T-helper 2 cell treated with Interferon-gamma antibody and Interleukin-4, amounts not matched to agents 100 ng/mL and 5 ng/mL, for 36 hours (primary cell): ENCODE results near the gene EP400. TPM values are rescaled to one million over a fixed set of nuclear protein-coding genes. Genes with fewer than 3 reads are reported as not detected.
"Not testable (repeated sequence)": the region's sequence is repeated elsewhere in the genome, so short reads cannot be mapped to it uniquely, and the experiment has no call there.

Experiments
- intact Hi-C: fragments of 100-400 bp; cut with micrococcal nuclease; formaldehyde crosslinking; loops from one replicate; pipeline ENCODE4 v1.15.1; 2023
- total RNA-seq: library from RNA; stranded (reverse); gene quantifications from 2 replicates; pipeline ENCODE4 v1.2.3, GENCODE V29; 2022

The EP400 gene
- total RNA-seq, 1 donor from 2014 or later: 56.4 TPM

DNA sequence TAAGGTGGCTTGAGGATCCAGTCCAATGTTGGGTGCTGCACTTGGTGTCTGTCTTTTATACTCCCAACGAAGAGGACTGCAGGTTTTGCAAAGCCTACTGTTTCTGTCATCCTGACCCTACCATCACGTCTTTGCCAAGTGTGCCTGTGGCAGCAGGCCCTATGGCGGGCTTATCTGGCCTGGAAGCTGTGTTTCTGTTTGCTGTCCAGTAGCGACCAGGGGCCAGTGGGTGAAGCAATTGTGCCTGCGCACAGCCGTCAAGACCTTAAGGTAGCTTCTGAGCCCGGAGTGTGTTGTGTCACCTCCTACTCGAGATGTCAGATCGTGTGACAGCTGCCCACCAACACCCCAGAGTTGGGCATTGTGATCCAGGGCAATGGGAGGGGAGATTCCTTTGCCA, 131.7 kb downstream of the EP400 start:
- intact Hi-C loops: no loop called here

DNA sequence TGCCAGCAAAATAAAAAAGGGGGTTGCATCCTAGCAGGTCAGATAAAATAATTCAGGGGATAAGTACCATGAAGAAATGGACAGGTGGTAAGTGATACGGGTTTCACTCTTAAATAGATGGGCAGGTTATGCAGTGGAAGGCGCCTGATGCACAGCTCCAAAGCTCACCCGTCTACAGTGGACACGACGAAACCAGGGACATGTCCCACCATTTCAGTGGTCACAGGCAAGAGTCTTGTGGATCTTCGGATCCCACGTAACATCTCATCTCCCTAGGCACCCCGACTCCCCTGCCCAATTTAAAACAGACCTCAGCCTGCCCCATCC, 133.8 kb downstream of the EP400 start:
- intact Hi-C loops: no loop called here

DNA sequence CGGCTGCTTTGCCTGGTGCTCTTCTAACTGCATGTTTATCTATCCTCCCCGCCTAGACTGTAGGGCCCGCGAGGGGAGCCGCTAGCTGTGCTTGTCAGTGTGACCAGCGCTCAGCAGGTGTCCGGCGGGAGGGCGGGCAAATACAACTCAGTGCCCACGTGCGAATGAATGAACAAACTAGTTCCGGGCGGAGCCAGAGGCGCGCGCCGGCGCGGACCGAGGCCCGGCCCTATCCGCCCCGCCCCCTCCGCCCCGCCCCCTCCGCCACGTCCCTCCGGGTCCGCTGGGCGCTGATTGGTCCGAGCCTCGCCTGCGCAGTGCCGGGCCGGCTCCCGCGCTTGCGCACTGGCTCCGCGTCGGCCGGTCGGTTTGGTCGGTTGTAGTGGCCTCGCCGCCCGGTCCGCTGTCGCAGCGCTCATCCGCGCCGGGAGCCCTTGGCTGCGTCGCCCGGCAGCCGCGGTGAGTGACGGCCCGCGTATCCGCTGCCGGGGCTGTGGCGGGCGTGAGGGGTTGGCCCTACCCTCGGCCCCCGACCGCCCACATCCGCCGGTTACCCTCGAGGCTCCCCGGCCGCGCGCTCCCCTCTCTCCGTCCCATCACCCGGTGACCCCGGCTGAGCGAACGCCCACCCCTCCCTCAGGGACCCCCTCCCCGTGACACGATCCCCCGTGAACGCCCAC, 134.3 kb downstream of the EP400 start:
- intact Hi-C loops: loop anchor here (1.0 to 2.0 kb wide), 3 partner anchors 18 to 105 kb away; partner anchors contain the start of genes DDX51 and NOC4L

DNA sequence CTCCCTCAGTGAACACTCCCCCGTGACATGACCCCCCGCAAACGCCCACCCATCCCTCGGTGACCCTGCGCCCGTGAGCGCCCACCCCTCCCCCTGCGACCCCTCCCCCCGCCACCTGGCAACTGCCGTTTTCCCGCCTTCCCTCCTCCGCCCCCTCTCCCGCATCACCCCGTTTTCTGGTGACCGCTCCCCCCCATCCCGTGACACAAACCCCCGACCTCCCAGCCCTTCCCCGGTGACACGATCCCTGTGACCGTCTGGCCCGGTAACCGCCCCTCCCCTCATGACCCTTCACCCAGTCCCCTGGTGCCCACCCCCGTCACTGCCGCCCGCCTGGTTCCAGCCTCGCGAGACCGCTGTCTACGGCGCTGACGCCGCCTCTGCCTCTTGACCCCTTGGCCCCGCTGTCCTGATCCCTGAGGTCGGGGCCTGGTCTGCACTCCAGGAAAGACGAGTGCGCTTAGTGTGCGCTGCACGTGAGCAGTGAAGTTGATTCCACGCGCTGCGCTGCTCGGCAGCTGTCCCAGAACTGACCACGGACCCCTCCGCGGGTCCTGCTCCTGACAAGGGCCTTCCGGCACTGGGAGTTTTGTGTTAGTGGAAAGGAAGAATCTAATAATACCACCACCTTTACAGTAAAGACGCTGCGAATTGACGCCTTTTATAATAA, 135.0 kb downstream of the EP400 start:
- intact Hi-C loops: loop anchor here (1.0 to 2.0 kb wide), 3 partner anchors 18 to 104 kb away; partner anchors contain the start of genes DDX51 and NOC4L

DNA sequence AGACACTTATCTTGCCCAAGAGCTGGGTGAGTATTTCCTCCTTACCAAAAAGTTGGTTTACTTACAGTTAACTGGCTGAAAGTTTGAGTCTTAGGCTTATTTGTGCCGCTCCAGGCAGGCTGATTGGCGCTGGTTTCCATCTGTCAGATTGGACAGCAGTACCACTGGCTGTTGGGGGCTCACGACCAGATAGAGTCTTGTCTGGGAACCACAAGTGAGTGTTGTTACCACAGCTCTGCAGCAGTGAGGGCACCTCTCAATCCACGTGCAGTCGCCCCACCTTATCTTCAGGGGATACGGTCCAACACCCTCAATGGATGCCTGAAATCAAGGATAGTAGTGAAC, 135.5 kb downstream of the EP400 start:
- intact Hi-C loops: loop anchor here (2.0 kb wide), 1 partner anchor 104 kb away; no protein-coding TSS in a partner anchor

DNA sequence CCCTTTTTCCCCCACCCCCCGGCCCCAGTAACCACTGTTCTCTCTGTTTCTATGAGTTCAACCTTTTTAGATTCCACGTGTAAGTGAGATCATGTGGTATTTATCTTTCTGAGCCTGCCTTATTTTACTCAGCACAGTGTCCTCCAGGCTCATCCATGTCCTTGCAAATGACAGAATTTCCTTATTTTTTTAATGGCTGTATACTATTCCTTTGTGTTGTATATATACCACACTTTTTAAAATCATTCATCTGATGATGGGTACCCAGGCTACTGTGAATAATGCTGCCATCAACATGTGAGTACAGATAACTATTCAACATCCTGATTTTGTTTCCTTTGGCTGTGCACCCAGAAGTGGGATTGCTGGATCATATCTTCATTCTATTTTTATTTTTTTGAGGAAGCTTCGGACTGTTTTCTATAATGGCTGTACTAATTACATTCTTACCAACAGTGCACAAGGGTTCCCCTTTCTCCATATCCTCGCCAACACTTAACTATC, 139.7 kb downstream of the EP400 start:
- intact Hi-C loops: no loop called here

DNA sequence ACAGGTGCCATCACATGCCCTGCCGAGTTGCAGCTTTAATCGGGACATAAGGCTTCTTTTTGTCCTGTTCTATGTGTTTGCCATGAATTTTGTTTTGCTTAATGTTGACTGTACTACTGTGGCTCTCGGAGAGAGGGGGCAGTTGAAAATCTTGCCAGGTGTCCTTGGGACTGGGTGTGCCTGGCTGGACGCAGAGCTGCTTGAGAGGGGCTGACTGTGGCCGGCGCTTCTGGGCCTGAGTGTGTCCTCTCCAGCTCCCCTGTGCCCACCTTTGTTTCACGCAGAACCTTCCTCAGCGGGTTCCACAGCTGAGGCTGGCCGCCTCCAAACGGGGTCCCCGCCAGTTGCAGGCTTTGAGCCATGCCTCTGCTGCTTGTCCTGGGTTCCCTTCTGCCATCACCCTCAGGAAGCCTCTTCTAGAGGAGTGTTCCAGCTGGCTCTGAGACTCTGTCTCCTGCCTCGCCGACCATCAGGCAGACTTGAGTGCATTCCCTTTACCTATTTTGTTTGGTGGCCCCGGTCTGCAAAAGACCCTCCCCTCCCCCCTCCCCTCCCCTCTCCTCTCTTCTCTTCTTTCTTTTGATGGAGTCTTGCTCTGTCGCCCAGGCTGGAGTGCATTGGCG, 144.6 kb downstream of the EP400 start:
- intact Hi-C loops: no loop called here

DNA sequence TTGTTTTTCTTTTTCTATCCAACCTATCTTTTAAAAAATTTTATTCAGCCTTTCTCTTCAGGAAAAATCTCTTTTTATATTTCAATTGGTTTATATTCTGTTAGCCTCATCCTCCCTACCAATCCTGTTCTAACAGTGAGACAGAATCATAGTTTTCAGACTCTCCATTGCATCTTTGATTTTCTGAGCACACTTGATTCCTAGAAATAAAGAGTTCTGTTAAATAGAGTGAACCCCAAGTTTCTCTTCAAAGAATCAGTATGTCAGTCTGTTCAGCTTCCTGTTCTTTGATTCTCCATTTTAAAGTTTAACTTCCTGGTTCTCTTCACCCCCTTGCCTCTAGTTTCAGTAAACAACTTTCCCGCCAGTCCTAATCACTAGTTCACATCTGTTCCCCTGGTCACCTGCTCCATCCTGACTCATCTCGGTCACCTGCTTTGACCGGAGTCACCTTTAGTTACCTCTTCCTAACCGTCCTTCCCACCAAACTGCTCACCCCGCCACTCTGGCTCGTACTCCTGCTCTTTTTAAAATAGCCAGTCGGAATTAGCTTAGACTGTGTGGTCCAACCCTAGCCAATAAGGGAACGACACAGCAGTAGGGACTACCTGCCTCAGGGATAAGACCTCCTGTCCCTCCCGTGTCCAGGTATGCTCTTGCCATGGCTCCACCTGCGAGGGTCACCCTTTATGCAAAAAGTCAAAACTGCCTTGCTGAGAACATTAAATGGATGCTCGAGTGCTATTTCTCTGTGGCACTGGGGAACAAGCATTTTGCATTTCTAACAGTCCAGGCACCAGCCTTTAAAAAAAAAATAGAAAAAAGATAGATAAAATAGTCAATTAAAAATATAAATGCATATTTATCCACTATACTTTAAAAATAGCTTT, 146.0 kb downstream of the EP400 start:
- intact Hi-C loops: no loop called here

DNA sequence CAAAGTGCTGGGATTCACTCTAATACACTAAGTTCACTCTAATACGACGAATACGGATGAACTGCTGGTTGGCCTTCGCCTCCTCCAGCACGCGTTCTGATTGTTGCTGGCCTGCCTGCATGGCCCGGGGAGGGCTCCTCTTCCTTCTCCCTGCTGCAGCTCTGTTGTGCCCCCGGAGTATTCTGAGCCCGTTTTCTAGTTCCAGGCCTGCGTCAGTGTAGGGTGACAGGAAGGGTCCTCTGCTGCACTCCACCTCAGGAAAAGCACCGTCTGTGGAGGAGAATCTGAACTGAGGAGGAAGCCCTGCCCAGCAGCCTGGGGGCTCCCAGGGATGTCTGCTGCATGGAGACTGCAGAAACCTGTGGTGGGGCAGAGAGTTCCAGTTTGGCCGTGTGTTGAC, 150.0 kb downstream of the EP400 start:
- intact Hi-C loops: no loop called here

DNA sequence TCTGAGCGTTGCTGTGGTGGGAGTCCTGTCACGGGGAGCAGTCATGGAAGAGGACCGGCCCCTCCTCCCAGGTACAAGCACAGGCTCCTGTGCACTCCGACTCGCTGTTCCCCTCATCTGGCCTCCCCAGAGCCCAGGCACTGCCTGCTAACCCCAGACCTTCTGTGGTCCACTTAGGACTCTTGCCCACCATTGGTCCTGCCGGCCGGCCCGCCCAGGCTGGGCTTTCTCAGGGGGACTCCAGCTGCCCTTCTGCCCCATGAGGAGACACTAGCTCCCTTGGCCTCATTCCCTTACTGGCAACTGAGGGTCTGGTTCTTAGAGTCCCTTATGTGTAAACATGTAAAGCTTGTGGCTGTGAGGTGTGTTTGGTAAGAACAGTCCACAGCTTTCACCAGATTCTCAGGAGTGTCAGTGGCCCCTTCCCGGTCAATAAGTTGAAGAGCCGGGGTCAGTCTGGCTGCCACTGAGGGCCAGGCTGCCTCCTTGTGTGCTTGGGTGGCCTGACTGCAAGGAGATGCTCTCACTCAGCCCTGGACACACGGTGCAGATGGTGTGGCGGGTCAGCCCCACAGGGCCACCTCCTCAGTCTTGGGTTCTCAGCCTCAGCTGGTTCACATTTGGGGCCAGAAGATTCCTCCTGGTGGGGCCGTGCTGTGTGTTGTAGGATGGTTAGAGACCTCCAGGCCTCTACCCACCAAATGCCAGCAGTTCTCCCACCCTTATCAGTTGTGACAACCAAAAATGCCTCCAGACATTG, 150.7 kb downstream of the EP400 start:
- intact Hi-C loops: no loop called here

DNA sequence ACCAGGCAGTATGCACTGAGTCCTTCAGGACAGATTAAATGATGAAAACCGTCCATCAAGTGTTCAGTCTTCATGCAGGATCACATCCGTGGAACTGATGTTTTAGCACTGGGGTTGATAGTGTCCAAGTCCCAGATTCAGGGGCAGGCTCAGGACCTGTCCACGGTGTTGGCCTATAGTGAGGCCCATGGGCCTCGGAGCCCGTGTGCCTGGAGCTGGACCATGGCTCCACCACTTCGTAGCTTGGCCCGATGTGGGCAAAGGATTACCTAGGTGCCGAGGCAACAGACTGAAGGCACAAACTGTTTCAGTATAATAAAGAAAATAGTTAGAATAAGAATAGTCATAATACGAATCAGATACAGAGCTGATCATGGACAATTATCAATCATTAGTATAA, 152.6 kb downstream of the EP400 start:
- intact Hi-C loops: no loop called here

DNA sequence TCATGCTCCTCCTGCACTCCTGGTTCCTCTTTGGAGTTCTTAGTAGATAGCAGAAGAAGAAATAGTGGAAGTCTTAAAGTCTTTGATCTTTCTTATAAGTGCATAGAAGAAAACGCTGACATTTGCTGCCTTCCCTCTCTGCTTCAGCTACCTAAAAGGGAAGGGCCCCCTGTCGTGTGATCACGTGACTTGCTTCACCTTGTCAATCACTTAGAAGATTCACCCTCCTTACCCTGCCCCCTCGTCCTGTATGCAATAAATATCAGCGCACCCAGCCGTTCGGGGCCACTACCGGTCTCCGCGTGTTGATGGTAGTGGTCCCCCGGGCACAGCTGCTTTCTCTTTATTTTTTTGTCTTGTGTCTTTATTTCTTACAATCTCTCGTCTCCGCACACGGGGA, 153.3 kb downstream of the EP400 start:
- intact Hi-C loops: not testable (repeated sequence)

DNA sequence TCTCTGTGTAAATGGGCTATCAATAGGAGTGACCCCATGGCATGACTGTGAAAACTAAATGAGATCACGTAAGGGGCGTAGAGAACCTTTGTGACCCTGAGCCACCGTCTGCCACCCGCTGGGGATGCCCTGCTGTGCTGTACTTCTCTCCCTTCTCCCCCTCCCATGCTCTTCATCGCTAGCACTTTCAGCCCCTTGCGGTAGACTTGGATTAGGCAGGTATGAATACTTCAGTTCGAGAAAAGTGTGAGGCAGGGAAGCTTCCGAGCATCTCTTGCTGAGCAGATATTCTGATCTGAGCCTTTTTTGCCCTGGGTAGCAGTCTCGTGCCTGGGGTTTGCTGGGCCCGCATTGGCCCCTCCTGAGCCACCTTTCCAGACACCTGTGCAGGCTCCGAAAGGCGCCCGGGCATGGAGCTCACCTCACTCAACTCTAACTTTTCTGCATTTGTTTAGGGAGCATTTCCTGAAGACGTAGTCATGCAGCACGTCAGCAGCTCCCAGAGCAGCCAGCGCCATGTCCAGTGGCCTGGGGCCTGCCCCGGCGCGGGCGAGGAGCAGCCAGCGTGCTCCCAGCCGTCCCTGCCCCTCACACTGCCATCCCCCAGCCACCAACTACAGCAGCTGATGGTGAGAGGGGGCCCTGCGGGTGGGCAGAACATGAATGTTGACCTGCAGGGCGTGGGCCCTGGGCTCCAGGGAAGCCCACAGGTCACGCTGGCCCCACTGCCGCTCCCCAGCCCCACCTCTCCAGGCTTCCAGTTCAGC, 154.0 kb downstream of the EP400 start:
- intact Hi-C loops: no loop called here

DNA sequence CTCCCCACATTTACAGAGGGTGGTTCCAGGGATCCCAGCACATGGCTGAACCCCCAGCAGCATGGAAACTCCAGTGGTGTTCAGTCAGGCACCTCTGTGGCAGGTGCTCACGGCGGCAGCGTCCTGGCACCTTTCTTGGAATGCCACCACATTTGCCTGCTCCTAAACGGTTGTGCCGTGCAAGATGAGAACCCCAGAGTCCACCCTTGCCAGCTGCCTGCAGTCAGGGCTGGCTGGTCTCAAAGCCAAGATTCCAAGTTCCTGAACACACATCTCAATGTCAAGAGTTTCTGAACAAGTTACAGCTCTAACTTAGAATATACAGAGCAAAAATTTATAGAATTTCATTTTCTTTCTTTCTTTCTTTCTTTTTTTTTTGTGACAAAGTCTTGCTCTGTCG, 155.7 kb downstream of the EP400 start:
- intact Hi-C loops: no loop called here

DNA sequence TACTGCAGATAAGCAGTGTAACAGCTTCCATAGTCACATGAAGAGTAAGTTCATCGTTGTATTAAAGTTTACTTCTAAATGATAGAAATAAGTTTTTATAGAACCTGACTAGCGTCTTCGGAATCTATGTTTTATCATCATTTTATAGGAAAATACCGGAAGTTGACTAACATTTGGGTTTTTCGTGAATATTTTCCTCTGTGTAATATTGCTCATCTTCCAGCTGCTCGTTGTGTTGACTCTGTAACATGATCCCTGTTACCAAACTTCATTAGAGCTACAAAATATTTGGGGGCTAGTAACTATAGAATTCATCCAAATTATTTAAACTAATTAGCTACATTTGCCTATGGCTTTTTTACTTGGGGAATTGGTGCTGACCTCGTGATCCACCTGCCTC, 157.2 kb downstream of the EP400 start:
- intact Hi-C loops: no loop called here

DNA sequence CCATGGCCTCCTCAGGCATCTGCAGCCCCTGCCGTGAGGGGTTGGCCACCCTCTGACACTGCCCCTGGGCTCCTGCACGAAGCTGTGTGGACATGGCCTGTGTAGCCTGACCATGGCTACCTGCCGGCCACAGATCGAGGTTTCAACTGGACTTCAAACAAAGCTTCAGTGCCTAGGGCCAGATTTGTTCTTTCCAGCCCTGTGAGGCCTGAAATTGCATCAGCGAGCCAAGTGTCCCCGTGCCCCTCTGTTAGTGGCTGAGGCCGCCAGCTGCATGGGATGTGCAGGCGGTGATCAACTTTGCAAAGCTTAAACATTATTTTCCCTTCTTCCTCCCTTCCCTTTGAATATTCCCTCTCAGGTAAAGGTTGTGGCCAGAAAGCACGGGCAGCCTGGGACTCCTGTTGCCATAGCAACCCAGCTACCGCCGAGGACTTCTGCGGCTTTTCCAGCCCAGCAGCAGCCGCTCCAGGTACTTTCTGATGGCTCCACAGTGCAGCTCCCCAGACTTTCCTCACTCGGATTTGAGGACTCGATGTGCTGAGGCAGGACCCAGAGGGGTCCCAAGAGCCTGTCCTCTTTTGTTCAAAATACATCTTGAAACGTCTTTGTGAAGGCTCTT, 158.6 kb downstream of the EP400 start:
- intact Hi-C loops: no loop called here

DNA sequence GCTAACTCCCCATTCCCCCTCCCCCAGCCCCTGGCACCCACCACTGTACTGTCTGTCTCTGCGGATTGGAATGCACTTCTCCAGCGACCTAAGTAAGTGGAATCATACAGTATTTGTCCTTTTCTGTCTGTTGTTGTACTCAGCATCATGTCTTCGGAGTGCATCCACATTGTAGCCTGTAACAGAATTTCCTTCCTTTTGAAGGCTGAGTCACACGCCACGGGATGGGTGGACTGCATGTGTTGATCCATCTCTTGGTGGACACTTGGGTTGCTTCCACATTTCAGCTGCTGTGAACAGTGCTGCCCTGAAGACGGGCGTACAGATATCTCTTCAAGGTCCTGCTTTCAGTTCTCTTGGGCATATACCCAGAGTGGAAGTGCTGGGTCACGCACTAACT, 160.0 kb downstream of the EP400 start:
- intact Hi-C loops: no loop called here

DNA sequence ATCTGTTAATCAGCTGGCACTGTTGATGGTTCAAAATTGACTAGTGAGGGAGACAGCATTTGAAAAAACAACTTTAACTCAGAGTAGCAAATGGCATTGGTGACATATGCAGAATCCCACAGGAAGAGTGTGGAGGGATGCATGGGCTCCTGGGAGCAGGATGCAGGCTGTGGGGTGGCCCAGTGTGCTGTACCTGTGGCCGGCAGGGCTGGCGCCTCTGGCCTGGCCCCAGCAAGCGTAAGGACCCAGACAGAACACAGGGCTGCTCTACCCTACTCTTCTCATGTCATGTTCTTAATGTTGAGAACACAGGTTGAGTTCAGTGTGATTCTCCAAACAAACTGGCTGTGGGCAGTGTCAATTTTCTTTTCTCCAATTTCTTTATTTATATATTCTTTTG, 160.9 kb downstream of the EP400 start:
- intact Hi-C loops: no loop called here

DNA sequence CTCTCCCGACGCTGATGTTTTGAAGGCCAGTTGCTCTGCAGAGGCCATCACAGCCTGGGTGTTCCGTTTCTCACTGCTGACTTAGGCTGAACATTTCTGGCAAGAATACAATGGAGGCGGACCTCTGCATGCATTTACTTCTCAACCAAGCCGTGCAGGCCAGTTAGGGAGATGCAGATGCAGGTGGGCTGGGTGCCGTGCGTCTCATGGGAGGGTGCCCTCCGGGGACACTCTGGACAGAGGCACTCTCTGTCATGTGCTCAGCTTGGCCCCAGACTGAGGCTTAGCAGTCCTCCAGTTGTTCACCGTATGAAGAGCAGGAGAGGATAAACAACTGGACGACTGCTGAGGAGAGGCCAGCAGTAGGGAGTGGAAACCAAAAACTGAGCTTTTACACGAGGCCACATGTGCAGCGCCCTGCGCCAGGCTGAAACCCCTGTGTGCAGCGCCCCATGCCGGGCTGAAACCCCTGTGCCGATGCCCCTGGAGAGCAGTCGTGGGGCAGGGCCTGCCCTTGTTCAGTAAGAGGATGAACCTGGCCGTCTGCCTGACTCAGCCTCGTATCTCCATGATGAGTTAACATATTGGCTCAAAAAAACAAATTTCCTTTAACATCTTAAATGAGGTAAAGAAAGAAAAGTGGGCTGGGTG, 162.0 kb downstream of the EP400 start:
- intact Hi-C loops: no loop called here
